Medulla oblongata (tissue), 1 donor: ENCODE results near the gene CRAMP1.
"Not testable (repeated sequence)": the region's sequence is repeated elsewhere in the genome, so short reads cannot be mapped to it uniquely, and the experiment has no call there.

Experiments used
- DNase-seq: peaks from one replicate; pipeline ENCODE4 v3.0.0-alpha.2; 2015; ENCODE audit errors: extremely low spot score

CRAMP1 gene

GRCh38 chr16:1687427-1688316 is 75.5 kb downstream of the CRAMP1 start:
- no peak for DNase-seq

- no peak for DNase-seq
Observed at GRCh38 chr16:1688807-1689560, 76.8 kb downstream of the CRAMP1 start.

DNA sequence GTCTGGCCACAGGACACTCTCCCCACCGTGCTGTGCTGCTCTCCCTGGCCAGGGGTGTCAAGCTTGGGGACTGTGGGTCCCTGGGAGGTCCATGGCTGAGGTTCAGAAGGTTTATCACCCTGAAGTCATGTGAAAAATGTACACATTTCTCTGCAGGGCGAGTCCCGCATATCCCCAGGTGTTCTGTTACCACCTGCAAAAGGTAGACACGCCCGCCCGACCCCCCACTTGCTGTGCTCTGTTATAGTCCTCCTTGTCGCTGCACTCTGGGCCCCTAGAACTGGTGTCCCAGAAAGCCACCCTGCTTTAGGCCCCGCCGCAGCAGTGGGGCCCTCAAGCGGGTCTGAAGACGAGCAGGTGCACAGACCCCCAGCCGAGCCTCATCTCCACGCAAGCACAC is 77.7 kb downstream of the CRAMP1 start:
- no peak for DNase-seq

- DNase-seq: no peak
Observed at GRCh38 chr16:1690810-1691209, 78.7 kb downstream of the CRAMP1 start.

DNA sequence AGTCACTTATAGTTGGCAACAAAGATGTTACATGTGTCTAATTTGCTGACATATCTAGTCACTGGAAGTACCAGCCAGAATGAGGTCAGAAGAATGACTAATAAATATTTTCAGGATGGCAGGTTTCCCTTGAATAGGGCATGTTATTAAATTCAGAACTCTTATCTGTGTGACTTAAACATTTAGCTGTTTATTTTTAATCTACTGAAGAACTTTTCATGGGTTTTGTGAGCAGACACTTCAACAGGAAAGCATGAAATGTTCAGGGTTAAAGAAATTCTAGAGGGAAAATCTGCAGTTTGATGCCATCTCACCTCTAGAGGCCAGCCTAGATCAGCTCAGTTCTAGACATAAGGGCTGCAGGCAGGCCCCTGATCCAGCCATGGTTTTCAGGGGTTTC is 79.1 kb downstream of the CRAMP1 start:
- no peak for DNase-seq

DNA sequence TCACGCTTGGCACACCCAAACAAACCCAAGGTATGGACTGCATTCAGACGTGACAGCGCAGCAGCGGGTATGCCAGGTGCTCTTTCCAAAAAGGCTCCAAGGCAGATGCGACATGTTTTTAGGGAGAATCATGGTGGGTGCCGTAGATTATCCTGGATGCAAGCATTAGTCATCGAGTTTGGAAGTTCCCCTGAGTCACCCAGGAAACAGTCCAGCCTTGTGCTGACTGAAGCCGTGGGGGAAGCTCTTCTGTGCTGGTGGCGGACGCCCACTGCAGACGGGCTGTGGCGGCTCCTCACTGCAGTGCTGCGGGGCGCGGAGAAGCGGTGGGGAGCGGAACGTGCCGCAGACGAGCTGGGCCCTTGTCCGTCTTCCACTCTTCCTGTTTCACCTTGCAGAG is 79.8 kb downstream of the CRAMP1 start:
- DNase-seq: no peak

- DNase-seq: no peak
Observed at GRCh38 chr16:1696863-1697262, 84.7 kb downstream of the CRAMP1 start.

DNA sequence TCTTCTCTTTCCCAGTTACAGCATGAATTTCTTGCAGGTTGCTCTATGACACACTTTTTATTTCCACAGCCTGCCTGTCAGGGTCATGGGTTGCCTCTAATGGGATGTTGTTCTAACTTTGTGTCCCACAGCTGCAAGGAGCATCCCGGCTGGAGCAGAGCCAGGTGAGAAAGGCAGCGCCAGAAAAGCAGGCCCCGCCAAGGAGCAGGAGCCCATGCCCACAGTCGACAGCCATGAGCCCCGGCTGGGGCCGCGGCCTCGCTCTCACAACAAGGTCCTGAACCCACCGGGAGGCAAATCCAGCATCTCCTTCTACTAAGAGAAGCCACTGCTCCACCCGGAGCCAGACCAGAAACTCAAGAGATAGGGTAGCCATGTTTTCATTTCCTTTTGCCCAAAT is 86.5 kb downstream of the CRAMP1 start:
- no peak for DNase-seq

DNA sequence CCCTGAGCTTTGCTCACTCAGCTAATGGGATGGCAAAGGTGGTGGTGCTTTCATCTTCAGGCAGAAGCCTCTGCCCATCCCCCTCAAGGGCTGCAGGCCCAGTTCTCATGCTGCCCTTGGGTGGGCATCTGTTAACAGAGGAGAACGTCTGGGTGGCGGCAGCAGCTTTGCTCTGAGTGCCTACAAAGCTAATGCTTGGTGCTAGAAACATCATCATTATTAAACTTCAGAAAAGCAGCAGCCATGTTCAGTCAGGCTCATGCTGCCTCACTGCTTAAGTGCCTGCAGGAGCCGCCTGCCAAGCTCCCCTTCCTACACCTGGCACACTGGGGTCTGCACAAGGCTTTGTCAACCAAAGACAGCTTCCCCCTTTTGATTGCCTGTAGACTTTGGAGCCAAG is 88.1 kb downstream of the CRAMP1 start:
- no peak for DNase-seq

DNA sequence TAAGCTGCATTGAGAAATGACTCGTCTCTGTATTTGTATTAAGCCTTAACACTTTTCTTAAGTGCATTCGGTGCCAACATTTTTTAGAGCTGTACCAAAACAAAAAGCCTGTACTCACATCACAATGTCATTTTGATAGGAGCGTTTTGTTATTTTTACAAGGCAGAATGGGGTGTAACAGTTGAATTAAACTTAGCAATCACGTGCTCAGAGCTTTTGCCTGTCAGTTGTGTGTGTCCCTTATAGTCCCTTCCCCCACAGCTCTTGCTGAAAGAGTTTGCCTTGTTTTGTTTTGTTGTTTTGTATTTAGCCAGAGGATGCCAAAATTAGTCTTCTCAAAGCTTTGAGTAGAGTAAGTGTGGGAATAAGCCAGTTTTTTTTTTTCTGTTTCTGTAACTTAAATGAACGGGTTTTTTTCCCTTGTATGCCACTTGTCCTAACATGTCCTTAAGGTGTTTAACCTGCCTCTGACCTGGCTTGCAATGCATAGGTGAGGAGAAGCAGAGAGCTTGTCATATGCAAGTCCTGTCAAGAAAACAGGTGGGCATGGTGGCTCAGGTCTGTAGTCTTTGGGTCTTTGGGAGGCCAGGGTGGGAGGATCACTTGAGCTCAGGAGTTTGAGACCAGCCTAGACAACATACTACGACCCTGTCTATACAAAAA is 89.2 kb downstream of the CRAMP1 start:
- DNase-seq: no peak

GRCh38 chr16:1705324-1705687 is 93.1 kb downstream of the CRAMP1 start:
- DNase-seq: not testable (repeated sequence)

DNA sequence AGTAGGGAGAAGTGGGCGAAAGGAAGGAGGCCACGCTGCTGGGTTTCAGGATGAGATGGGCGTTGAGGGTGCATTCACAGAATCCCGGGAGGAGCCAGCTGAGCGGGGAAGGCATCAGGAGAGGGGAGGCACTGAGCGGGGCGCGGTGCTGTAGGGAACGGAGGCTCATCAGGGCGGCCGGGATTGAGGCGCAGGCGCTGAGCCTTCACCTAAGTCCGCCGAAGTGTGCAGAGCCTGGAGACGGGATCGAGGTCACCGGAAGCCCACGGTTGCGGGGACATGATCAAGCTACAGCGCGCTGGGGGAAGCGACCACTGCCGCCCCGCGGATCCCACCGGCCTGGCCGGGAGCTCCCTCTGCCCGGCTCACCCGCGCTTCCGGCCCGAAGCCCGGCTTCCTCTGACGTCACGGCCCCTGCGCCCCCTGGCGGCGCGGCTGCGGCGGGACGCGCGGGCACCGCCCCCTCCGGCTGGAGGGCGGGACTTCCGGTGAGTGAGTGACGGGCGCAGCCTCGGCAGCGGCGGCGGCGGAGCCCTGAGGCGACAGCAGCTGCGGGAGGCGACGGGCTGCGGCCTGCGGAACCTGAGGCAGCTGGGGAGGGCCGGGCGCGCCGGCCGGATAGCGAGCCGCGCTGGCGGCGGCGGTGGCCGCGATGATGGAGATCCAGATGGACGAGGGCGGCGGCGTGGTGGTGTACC is 93.7 kb downstream of the CRAMP1 start, which contains the start of gene MAPK8IP3:
Gene MAPK8IP3, plus strand, starts transcription at position 508 of the 698 bp plus-strand sequence. Its CDS starts 145 bp downstream, at position 653.
- DNase-seq: peak; percentile 93

DNA sequence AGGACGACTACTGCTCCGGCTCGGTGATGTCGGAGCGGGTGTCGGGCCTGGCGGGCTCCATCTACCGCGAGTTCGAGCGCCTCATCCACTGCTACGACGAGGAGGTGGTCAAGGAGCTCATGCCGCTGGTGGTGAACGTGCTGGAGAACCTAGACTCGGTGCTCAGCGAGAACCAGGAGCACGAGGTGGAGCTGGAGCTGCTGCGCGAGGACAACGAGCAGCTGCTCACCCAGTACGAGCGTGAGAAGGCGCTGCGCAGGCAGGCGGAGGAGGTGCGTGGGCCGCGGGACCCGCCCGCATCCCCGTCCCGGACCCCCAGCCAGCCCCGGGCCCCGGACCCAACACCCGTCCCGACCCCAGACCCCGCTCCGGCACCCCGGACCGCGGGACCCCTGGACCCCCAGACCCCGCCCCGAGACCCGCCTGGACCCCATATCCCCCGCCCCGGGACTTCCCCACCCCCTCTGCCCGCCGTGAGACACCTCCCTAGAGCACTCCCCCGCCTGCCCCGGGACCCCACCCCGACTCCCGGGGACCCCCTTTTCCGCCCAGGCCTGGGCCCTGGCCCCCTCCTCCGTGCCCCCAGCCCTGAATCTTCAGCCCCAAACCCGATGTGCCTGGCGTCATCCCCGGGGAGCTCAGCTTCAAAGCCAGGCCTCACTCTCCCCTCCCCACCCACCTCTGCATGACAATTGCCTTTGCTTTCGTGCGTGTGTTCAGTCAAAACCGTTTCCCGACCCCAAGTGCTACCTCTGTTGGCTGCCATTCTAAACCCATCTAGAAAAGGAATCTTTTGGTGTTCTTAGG is 94.4 kb downstream of the CRAMP1 start:
- DNase-seq: no peak

- peak; percentile 24 for DNase-seq
Observed at GRCh38 chr16:1707193-1707790, 95.1 kb downstream of the CRAMP1 start.

DNA sequence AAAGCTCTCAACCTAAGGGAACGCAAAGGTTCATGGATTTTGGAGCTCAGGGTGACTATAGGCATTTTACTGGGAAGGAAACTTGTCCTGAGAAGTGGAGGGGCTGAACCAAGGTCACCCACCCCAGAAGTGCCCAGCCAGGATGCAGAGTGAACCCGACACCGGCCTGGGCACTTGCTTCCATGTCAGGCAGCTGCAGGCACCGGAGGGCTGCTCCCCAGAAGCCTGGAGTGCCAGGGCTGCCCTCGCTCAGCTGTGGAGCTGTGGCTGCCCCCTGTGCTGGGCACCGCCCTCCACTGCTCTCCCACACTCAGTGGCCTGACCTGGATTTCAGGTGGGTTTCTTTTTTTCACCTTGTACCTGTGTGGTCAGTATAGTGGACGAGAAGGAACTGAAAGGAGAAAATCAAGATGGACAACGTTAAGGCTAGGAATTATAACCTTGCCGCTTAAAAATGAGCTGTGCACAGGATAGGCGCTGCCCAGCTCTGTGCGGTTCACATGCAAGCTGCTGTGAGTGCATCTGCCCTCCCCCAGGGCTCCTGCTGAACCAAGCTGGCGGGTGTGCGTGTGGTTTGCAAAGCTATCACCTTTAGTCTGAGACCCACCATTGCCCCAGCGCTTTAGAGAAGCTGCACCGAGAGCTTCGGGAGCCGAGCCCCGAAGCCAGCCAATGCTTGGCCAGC is 96.1 kb downstream of the CRAMP1 start:
- no peak for DNase-seq

- DNase-seq: no peak
Observed at GRCh38 chr16:1708768-1709180, 96.6 kb downstream of the CRAMP1 start.

DNA sequence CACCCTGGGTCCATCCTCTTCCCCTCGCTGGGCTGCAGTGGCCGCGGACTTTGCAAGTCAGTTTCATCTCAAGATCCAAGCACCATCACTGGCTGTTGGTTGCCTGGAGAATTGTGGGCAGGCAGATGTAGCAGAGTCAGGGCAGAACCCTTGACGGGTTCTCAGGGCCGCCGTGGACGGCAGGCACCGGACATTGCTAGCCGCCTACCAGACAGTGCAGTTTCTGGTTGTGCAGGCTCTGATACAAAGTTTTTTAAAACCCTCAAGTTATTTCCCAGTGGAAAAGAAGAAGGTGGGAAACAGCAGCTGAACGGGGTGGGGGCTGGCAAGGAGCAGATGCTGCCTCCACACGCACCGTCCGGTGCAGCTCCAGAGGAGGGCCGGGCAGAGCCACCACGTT is 97.2 kb downstream of the CRAMP1 start:
- DNase-seq: no peak

DNA sequence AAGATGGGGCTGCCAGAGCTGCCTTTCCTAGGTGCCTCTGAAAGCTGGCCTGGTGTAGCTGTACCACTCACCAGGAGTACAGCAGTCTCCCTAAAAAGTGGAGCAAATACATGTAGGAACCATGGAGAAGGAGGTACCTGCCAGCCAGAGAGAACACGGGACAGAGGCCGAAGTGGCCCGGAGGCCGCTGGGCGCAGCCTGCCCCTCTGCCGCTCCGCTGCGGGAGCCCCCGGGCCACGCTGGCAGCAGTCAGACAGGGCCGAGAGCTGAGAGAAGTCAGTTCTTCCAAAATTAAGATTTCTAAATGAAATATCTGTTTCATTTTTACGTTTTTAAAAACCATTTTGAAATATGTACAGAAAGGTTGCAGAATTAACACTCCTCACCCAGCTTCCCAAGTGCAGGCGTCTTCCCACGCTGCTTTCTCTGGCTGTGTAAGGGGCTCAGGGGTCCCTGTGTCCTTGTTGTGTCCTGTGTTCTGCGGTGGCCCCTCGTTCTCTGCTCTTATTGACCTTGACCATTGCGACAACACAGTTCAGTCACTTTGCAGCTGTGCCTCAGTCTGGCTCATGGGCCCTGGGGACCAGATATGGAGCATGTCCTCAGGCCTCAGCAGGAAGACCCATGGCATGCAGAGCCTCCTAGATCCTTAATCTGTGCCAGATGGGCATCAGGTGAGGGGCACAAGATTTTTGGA is 98.8 kb downstream of the CRAMP1 start:
- no peak for DNase-seq

DNA sequence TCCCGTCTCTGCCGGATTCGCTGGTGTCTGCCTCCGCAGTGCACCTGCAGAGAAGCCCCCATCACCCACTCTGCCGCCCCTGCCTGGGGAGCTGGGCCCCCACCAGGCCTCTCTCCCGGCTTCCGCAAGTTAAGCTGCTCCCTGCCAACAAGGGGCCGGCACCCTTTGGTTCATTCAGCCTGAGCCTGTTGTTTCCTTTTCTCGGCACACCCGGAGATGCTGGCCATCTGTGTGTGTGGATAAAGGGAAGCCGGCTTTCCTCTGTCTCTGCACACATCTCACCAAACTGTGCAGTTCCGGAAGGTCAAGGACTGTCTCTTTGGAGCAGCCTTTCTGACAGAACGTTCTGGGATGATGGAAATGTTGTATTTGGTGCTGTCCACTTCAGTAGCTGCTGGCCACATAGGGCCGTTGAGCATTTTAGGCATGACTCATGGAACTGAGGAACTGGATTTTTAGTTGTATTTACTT is 100.7 kb downstream of the CRAMP1 start:
- no peak for DNase-seq
